ENCODE measurements around the gene TMEM255A. TPM values are rescaled to one million over a fixed set of nuclear protein-coding genes. Genes with fewer than 3 reads are reported as not detected.

Gene TMEM255A
- total RNA-seq, 1 experiment from 2014 or later = 3.8 TPM

DNA sequence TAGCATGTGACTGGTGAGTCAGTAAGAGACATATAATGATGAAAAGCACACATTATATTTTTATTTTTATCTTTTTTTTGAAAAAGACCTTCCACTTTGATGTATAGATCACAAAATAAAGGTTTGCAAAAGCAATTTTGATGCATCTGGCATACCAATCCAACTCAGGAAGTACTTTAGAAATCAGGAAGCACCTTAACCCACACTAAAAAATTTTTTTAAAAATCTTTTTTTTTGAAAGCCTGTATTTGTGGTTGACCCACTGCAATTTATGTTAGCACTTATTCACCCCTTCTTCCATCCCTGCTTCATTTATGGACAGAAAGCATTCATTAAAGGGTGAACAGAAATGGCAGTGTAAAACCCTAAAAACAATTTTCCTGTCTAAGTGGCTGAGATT lies 16.6 kb downstream of the TMEM255A start:
- no peaks in the 10 kb centered on the region for H3K9me3 ChIP-seq
- no peaks in the 10 kb centered on the region for H3K36me3 ChIP-seq (ENCODE audit: control insufficient read depth, insufficient read depth, low read length)
- no peak overlapping the region for H3K4me3 ChIP-seq (ENCODE audit: low read depth, low read length)
- ChIA-PET POLR2A (no interaction called here), CTCF (no interaction called here)
- intact Hi-C loops (cut with micrococcal nuclease; ENCODE audit: unreplicated experiment) = no loop called here
- no peaks in the 10 kb centered on the region for H3K27me3 ChIP-seq (replicated peaks; ENCODE audit: control insufficient read depth, insufficient read depth, low read length)
- no peak overlapping the region for H3K4me3 Mint-ChIP-seq (ENCODE audit: unreplicated experiment)
- H3K4me1 ChIP-seq = no peaks in the 10 kb centered on the region
- no peaks in the 10 kb centered on the region for H3K27me3 Mint-ChIP-seq (ENCODE audit: insufficient read depth, unreplicated experiment)
- no peaks in the 10 kb centered on the region for H3K9me3 Mint-ChIP-seq (ENCODE audit: unreplicated experiment)
- no peaks in the 10 kb centered on the region for H3K4me1 Mint-ChIP-seq (ENCODE audit: low read depth, unreplicated experiment)
- TF ChIP-seq, protein P1, sequence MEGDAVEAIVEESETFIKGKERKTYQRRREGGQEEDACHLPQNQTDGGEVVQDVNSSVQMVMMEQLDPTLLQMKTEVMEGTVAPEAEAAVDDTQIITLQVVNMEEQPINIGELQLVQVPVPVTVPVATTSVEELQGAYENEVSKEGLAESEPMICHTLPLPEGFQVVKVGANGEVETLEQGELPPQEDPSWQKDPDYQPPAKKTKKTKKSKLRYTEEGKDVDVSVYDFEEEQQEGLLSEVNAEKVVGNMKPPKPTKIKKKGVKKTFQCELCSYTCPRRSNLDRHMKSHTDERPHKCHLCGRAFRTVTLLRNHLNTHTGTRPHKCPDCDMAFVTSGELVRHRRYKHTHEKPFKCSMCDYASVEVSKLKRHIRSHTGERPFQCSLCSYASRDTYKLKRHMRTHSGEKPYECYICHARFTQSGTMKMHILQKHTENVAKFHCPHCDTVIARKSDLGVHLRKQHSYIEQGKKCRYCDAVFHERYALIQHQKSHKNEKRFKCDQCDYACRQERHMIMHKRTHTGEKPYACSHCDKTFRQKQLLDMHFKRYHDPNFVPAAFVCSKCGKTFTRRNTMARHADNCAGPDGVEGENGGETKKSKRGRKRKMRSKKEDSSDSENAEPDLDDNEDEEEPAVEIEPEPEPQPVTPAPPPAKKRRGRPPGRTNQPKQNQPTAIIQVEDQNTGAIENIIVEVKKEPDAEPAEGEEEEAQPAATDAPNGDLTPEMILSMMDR (IDR thresholded peaks at IDR 0.05; ENCODE audit: insufficient read depth in 1 of 2, low read depth in 1 of 2, low read length in 1 of 2, severe bottlenecking in 1 of 2, unreplicated experiment in 1 of 2) = no peak
- no peaks in the 10 kb centered on the region for H3K36me3 Mint-ChIP-seq (ENCODE audit: insufficient read depth, unreplicated experiment)
- BruUV-seq (replicated peaks) = no TSS peak
- H3K27ac Mint-ChIP-seq (ENCODE audit: unreplicated experiment) = no peak overlapping the region
- DNase-seq = no peak

DNA sequence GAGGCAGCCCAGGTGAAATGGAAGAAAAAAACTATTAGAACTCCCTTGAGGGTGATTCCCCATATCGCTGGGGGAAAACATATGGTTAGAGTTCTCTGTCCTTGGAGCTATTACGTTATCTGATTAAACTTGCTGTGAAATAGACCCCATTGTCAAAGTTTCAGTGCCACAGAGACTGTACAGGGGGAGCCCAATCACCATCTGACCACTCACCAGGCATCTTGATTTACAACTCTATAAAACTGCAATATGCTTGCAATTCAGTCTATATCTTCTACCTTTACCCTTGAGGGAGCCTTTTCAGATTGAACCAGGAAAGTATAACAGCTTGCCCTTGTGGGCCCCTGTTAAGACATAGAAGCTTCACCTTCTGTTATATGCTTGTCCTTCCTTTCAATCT lies 18.2 kb downstream of the TMEM255A start:
- BruUV-seq (replicated peaks) = no TSS peak
- DNase-seq = no peak
- no peaks in the 10 kb centered on the region for H3K27me3 ChIP-seq (replicated peaks; ENCODE audit: control insufficient read depth, insufficient read depth, low read length)
- intact Hi-C loops (cut with micrococcal nuclease; ENCODE audit: unreplicated experiment) = no loop called here
- no peaks in the 10 kb centered on the region for H3K36me3 ChIP-seq (ENCODE audit: control insufficient read depth, insufficient read depth, low read length)
- H3K9me3 Mint-ChIP-seq (ENCODE audit: unreplicated experiment) = no peaks in the 10 kb centered on the region
- H3K27me3 Mint-ChIP-seq (ENCODE audit: insufficient read depth, unreplicated experiment) = no peaks in the 10 kb centered on the region
- H3K9me3 ChIP-seq = no peaks in the 10 kb centered on the region
- H3K4me1 Mint-ChIP-seq (ENCODE audit: low read depth, unreplicated experiment) = no peaks in the 10 kb centered on the region
- H3K27ac Mint-ChIP-seq (ENCODE audit: unreplicated experiment) = no peak overlapping the region
- no peaks in the 10 kb centered on the region for H3K4me1 ChIP-seq
- CTCF ChIA-PET = no interaction called here
- TF ChIP-seq, protein P1 (IDR thresholded peaks at IDR 0.05; ENCODE audit: insufficient read depth in 1 of 2, low read depth in 1 of 2, low read length in 1 of 2, severe bottlenecking in 1 of 2, unreplicated experiment in 1 of 2) = no peak
- H3K4me3 Mint-ChIP-seq (ENCODE audit: unreplicated experiment) = no peak overlapping the region
- no peaks in the 10 kb centered on the region for H3K36me3 Mint-ChIP-seq (ENCODE audit: insufficient read depth, unreplicated experiment)
- H3K4me3 ChIP-seq (ENCODE audit: low read depth, low read length) = no peak overlapping the region
- POLR2A ChIA-PET = no interaction called here

DNA sequence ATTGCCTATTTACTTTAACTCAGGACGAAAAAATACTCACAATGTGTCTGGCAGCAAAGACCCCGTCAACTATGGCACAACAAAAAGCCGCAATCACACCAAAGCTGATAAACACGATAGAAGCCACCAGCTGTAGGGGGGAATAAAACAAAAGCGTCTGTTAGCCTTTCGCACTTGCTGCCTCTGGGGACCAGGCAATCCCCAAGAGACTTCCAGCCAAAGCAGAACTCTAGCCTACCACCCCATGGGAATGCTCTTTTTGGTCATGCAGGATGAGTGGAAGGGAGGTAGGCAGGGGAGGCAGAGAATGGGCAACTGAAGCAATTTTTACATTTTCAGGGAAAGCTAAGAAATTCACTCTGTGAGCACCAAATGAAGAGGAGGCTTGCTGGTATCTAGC lies 20.1 kb downstream of the TMEM255A start:
- no peak overlapping the region for H3K4me3 ChIP-seq (ENCODE audit: low read depth, low read length)
- no peaks in the 10 kb centered on the region for H3K4me1 ChIP-seq
- no peaks in the 10 kb centered on the region for H3K4me1 Mint-ChIP-seq (ENCODE audit: low read depth, unreplicated experiment)
- no peaks in the 10 kb centered on the region for H3K9me3 Mint-ChIP-seq (ENCODE audit: unreplicated experiment)
- TF ChIP-seq, protein P1 (IDR thresholded peaks at IDR 0.05; ENCODE audit: insufficient read depth in 1 of 2, low read depth in 1 of 2, low read length in 1 of 2, severe bottlenecking in 1 of 2, unreplicated experiment in 1 of 2) = no peak
- ChIA-PET CTCF (no interaction called here), POLR2A (no interaction called here)
- no peaks in the 10 kb centered on the region for H3K9me3 ChIP-seq
- DNase-seq = no peak
- H3K27me3 Mint-ChIP-seq (ENCODE audit: insufficient read depth, unreplicated experiment) = no peaks in the 10 kb centered on the region
- no peaks in the 10 kb centered on the region for H3K27me3 ChIP-seq (replicated peaks; ENCODE audit: control insufficient read depth, insufficient read depth, low read length)
- H3K36me3 ChIP-seq (ENCODE audit: control insufficient read depth, insufficient read depth, low read length) = no peaks in the 10 kb centered on the region
- intact Hi-C loops (cut with micrococcal nuclease; ENCODE audit: unreplicated experiment) = no loop called here
- H3K27ac Mint-ChIP-seq (ENCODE audit: unreplicated experiment) = no peak overlapping the region
- H3K36me3 Mint-ChIP-seq (ENCODE audit: insufficient read depth, unreplicated experiment) = no peaks in the 10 kb centered on the region
- H3K4me3 Mint-ChIP-seq (ENCODE audit: unreplicated experiment) = no peak overlapping the region
- no TSS peak for BruUV-seq (replicated peaks)
